NT2/D1 (cell line): ENCODE measurements around the gene E2F6.

Experiments used
- SUZ12 ChIP-seq: IDR thresholded peaks from 2 replicates; pipeline ENCODE4 v1.6.1; 2011; ENCODE audit not compliant: insufficient read length, insufficient read depth; ENCODE audit errors: extremely low read depth
- YY1 ChIP-seq: IDR thresholded peaks from 2 replicates; pipeline ENCODE4 v1.6.1; 2011; ENCODE audit not compliant: insufficient read length, insufficient read depth
- ZNF274 ChIP-seq: IDR thresholded peaks from 2 replicates; pipeline ENCODE4 v1.6.1; 2011; ENCODE audit warnings: mild to moderate bottlenecking, low read depth, low read length

DNA sequence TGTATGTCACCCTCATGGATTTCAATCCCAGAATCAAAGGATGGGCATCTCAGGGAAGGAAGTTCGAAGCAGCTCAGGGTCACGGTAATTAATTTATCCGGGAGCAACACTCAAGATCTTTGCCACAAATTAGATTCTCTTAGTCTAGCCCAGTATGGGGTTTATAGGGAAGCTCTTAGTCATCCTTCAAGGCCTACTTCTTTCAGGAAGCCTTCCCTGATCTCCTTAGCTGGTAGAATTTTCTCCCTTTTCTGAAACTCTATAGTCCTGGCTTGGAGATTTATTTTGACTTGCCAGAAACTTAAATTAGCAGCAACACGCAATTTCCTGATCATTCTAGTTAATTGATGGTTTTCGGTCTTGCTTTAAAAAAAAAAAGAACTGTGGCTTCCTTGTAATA lies 47.4 kb upstream of the E2F6 start:
- TF ChIP-seq ZNF274 = no peak
- no peak for TF ChIP-seq YY1
- TF ChIP-seq SUZ12 = no peak
